Measurements from ENCODE around the gene KRT26. TPM values are rescaled to one million over a fixed set of nuclear protein-coding genes. Genes with fewer than 3 reads are reported as not detected.
"Not testable (repeated sequence)": the region's sequence is repeated elsewhere in the genome, so short reads cannot be mapped to it uniquely, and the experiment has no call there.

Gene KRT26
- total RNA-seq, 1 experiment from 2014 or later, result not detected

DNA sequence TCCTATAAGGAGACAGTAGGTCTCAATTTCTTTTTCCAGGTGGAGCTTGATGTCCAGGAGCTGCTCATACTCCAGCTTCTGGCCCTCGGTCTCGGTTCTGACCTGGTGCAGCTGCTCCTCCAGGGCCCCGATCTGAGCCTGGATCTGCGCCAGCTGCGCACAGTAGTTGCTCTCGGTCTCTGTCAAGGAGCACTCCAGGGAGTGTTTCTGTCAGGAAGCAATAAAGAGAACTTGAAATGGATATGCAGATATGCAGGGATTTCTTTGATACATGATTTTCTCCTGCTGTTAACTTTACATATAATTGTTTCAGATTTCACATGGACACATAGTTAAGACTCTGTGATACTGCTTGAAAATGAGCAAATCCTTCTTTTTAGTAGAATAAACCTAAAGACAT is 21.6 kb downstream of the KRT26 start:
- no peak overlapping the region for H2BK5ac ChIP-seq (ENCODE audit: insufficient read length, low read length)
- H2AK5ac ChIP-seq (ENCODE audit: insufficient read length, low read length), result no peak overlapping the region
- H3K9me3 ChIP-seq (ENCODE audit: control insufficient read depth, low read depth, low read length), result no peaks in the 10 kb centered on the region
- no peak overlapping the region for H4K5ac ChIP-seq (ENCODE audit: insufficient read length, low read depth, low read length)
- no peak overlapping the region for H3T11ph ChIP-seq (ENCODE audit: low read length)
- H3K4me2 ChIP-seq (ENCODE audit: insufficient read depth, insufficient read length, low read length), result no peak overlapping the region
- H3K4me1 Mint-ChIP-seq, result no peaks in the 10 kb centered on the region; a peak in 1 of 4 replicates
- no peak overlapping the region for H3K18ac ChIP-seq (ENCODE audit: insufficient read length, low read depth, low read length)
- H3K27ac ChIP-seq (ENCODE audit: insufficient read length, low read depth, low read length), result no peak overlapping the region
- no peaks in the 10 kb centered on the region for H3K4me1 ChIP-seq (ENCODE audit: insufficient read depth, low read length)
- TF ChIP-seq, protein P1, sequence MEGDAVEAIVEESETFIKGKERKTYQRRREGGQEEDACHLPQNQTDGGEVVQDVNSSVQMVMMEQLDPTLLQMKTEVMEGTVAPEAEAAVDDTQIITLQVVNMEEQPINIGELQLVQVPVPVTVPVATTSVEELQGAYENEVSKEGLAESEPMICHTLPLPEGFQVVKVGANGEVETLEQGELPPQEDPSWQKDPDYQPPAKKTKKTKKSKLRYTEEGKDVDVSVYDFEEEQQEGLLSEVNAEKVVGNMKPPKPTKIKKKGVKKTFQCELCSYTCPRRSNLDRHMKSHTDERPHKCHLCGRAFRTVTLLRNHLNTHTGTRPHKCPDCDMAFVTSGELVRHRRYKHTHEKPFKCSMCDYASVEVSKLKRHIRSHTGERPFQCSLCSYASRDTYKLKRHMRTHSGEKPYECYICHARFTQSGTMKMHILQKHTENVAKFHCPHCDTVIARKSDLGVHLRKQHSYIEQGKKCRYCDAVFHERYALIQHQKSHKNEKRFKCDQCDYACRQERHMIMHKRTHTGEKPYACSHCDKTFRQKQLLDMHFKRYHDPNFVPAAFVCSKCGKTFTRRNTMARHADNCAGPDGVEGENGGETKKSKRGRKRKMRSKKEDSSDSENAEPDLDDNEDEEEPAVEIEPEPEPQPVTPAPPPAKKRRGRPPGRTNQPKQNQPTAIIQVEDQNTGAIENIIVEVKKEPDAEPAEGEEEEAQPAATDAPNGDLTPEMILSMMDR (conservative IDR thresholded peaks at IDR 0.05), result no peak
- H2BK120ac ChIP-seq (ENCODE audit: low read depth, low read length, poor library complexity, severe bottlenecking), result no peak overlapping the region
- no peak overlapping the region for H3K9ac ChIP-seq (ENCODE audit: extremely low read depth, insufficient read length, low read length)
- no peak overlapping the region for H3K56ac ChIP-seq (ENCODE audit: insufficient read length, low read depth, low read length)
- no peaks in the 10 kb centered on the region for H3K36me3 Mint-ChIP-seq (ENCODE audit: insufficient read depth in 1 of 3, low read depth in 3 of 3)
- H4K8ac ChIP-seq (replicated peaks; ENCODE audit: insufficient read length, low read depth, low read length), result no peak overlapping the region
- no peak overlapping the region for H3K27ac Mint-ChIP-seq
- H3K9me3 Mint-ChIP-seq, result peaks cover 0 to 3% of the 10 kb centered on the region in 2 experiments; a peak in 1 of 5 replicates
- no peak overlapping the region for H3K14ac ChIP-seq (ENCODE audit: insufficient read depth, low read length)
- H2AFZ ChIP-seq (ENCODE audit: low read length), result no peak overlapping the region
- no peak overlapping the region for H3K23ac ChIP-seq (ENCODE audit: insufficient read length, low read depth, low read length)
- H2BK20ac ChIP-seq (ENCODE audit: low read depth, low read length, poor library complexity, severe bottlenecking), result no peak overlapping the region
- H3K27me3 ChIP-seq (ENCODE audit: insufficient read depth, low read length), result no peaks in the 10 kb centered on the region
- H2BK12ac ChIP-seq (ENCODE audit: insufficient read length, low read depth, low read length), result no peak overlapping the region
- H4K20me1 ChIP-seq (ENCODE audit: control insufficient read depth, insufficient read depth, insufficient read length), result no peaks in the 10 kb centered on the region
- H3K4me3 Mint-ChIP-seq, result no peak overlapping the region
- no peaks in the 10 kb centered on the region for H3K79me2 ChIP-seq (ENCODE audit: insufficient read depth, low read length)
- H3K4ac ChIP-seq (ENCODE audit: low read depth, low read length), result no peak overlapping the region
- H3K23me2 ChIP-seq (ENCODE audit: insufficient read length, low read depth, low read length, poor library complexity, severe bottlenecking), result no peaks in the 10 kb centered on the region
- DNase-seq, result no peak
- H2BK15ac ChIP-seq (ENCODE audit: low read depth, low read length), result no peak overlapping the region
- no peak overlapping the region for H4K91ac ChIP-seq (ENCODE audit: insufficient read length, low read depth, low read length)
- WGBS (ENCODE audit: extremely low coverage, insufficient read length, low lambda C conversion rate), result no CpG with 5 or more reads among the region's 6 CpGs
- H3K79me1 ChIP-seq (ENCODE audit: insufficient read depth, low read depth, low read length, poor library complexity, severe bottlenecking), result no peaks in the 10 kb centered on the region
- H3K27me3 Mint-ChIP-seq (ENCODE audit: low read depth), result peaks cover 25% of the 10 kb centered on the region

DNA sequence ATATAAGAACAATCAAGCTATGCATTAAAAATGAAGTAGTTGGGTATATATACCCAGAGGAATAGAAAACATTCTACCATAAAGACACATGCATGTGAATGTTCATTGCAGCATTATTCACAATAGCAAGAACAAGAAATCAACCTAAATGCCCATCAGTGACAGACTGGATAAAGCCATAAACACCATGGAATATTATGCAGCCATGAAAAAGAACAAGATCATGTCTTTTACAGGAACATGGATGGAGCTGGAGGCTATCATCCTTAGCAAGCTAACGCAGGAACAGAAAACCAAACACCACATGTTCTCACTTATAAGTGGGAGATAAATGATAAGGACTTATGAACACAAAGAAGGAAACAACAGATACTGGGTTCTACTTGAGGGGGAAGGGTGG is 23.3 kb downstream of the KRT26 start:
- H4K8ac ChIP-seq (replicated peaks; ENCODE audit: insufficient read length, low read depth, low read length); H3K4ac ChIP-seq (ENCODE audit: low read depth, low read length); H3K23me2 ChIP-seq (ENCODE audit: insufficient read length, low read depth, low read length, poor library complexity, severe bottlenecking); H2BK5ac ChIP-seq (ENCODE audit: insufficient read length, low read length); H3T11ph ChIP-seq (ENCODE audit: low read length); H3K27ac ChIP-seq (ENCODE audit: insufficient read length, low read depth, low read length); H2BK15ac ChIP-seq (ENCODE audit: low read depth, low read length); H3K4me2 ChIP-seq (ENCODE audit: insufficient read depth, insufficient read length, low read length); H3K23ac ChIP-seq (ENCODE audit: insufficient read length, low read depth, low read length); H3K27me3 ChIP-seq (ENCODE audit: insufficient read depth, low read length); H3K4me1 Mint-ChIP-seq; H3K4me3 Mint-ChIP-seq; H3K36me3 Mint-ChIP-seq (ENCODE audit: insufficient read depth in 1 of 3, low read depth in 3 of 3); H3K18ac ChIP-seq (ENCODE audit: insufficient read length, low read depth, low read length); H3K56ac ChIP-seq (ENCODE audit: insufficient read length, low read depth, low read length); H2AK5ac ChIP-seq (ENCODE audit: insufficient read length, low read length); H3K9ac ChIP-seq (ENCODE audit: extremely low read depth, insufficient read length, low read length); H2AFZ ChIP-seq (ENCODE audit: low read length); H4K91ac ChIP-seq (ENCODE audit: insufficient read length, low read depth, low read length); H3K4me1 ChIP-seq (ENCODE audit: insufficient read depth, low read length); H2BK20ac ChIP-seq (ENCODE audit: low read depth, low read length, poor library complexity, severe bottlenecking); H4K20me1 ChIP-seq (ENCODE audit: control insufficient read depth, insufficient read depth, insufficient read length); H2BK120ac ChIP-seq (ENCODE audit: low read depth, low read length, poor library complexity, severe bottlenecking); H3K9me3 ChIP-seq (ENCODE audit: control insufficient read depth, low read depth, low read length); H2BK12ac ChIP-seq (ENCODE audit: insufficient read length, low read depth, low read length); H3K79me2 ChIP-seq (ENCODE audit: insufficient read depth, low read length); H3K27ac Mint-ChIP-seq; H3K14ac ChIP-seq (ENCODE audit: insufficient read depth, low read length); DNase-seq; H3K9me3 Mint-ChIP-seq; H4K5ac ChIP-seq (ENCODE audit: insufficient read length, low read depth, low read length); H3K79me1 ChIP-seq (ENCODE audit: insufficient read depth, low read depth, low read length, poor library complexity, severe bottlenecking): not testable (repeated sequence)
- WGBS (ENCODE audit: extremely low coverage, insufficient read length, low lambda C conversion rate), result no CpG with 5 or more reads among the region's 1 CpG
- peaks cover 27% of the 10 kb centered on the region for H3K27me3 Mint-ChIP-seq (ENCODE audit: low read depth)
